HG02870 (cell line): ENCODE results near the gene SLC6A18.

Experiments
- ATAC-seq: cut with Tn5 transposase; IDR thresholded peaks from one replicate; pipeline ENCODE4 v1.9.1; 2021; ENCODE audit warnings: mild to moderate bottlenecking, moderate library complexity; ENCODE audit not compliant: unreplicated experiment

SLC6A18 gene

GRCh38 chr5:1214163-1214935 lies 10.8 kb upstream of the SLC6A18 start:
- ATAC-seq: no peak

- no peak for ATAC-seq
Observed at GRCh38 chr5:1214936-1215220, 10.3 kb upstream of the SLC6A18 start.

GRCh38 chr5:1215320-1216096 lies 9.7 kb upstream of the SLC6A18 start:
- no peak for ATAC-seq

- ATAC-seq: no peak
Observed at GRCh38 chr5:1216211-1216917, 8.8 kb upstream of the SLC6A18 start.

- no peak for ATAC-seq
Observed at GRCh38 chr5:1216918-1217295, 8.3 kb upstream of the SLC6A18 start.

- ATAC-seq: no peak
Observed at GRCh38 chr5:1217596-1218206, 7.5 kb upstream of the SLC6A18 start.

- no peak for ATAC-seq
Observed at GRCh38 chr5:1218351-1219080, 6.7 kb upstream of the SLC6A18 start.

GRCh38 chr5:1219098-1219767 lies 5.9 kb upstream of the SLC6A18 start:
- ATAC-seq: no peak

GRCh38 chr5:1219768-1220100 lies 5.4 kb upstream of the SLC6A18 start:
- no peak for ATAC-seq

GRCh38 chr5:1220351-1220750 lies 4.8 kb upstream of the SLC6A18 start:
- ATAC-seq: no peak

GRCh38 chr5:1220831-1221230 lies 4.3 kb upstream of the SLC6A18 start:
- no peak for ATAC-seq

- no peak for ATAC-seq
Observed at GRCh38 chr5:1221721-1222120, 3.5 kb upstream of the SLC6A18 start.

GRCh38 chr5:1222147-1222546 lies 3.0 kb upstream of the SLC6A18 start:
- no peak for ATAC-seq

- no peak for ATAC-seq
Observed at GRCh38 chr5:1222621-1223277, 2.4 kb upstream of the SLC6A18 start.

- ATAC-seq: no peak
Observed at GRCh38 chr5:1223278-1223670, 1.9 kb upstream of the SLC6A18 start.

- no peak for ATAC-seq
Observed at GRCh38 chr5:1224631-1225030, 550 bp upstream of the SLC6A18 start.

- ATAC-seq: no peak
Observed at GRCh38 chr5:1226231-1226630, 1.1 kb downstream of the SLC6A18 start.

- ATAC-seq: no peak
Observed at GRCh38 chr5:1226839-1227581, 1.8 kb downstream of the SLC6A18 start.

- ATAC-seq: no peak
Observed at GRCh38 chr5:1227667-1228066, 2.5 kb downstream of the SLC6A18 start.
